ENCODE data around the gene LAMA5.

DNA sequence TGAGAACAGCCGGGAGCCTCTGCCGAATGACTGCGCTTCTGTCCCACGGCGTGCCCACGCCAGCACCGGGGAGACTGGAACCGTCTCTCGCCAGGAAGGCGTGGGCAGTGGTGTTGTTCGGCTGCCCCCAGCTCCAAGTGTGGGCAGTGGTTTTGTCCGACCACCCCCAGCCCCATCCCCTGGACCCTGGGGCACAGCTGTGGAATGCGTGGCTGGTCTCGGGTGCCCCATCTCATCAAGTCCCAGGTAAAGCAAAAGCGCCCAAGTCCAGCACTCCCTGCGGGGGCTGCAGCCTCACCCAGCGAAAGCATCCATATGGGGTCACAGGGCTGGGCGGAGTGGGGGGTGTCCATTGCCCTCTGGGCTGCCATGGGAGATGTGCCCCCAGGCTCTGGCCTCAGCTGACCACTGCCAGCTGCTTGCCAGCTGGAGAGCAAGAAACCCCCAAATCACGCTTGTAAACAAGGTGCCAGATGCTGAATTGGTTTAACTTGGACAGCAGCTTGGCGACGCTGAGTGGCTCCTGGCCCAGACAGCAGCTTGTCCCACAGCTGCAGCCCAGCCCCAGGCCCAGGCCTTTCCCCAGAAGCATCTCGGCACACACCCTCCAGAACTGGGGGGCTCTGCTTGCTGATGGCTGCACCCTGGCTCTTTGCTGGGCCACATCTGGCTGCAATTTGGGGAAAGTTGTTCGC is 35.5 kb upstream of the LAMA5 start:
- TF ChIP-seq POLR2AphosphoS5 (IDR thresholded peaks at IDR 0.05; ENCODE audit: low read depth, low read length) (no peak), SIN3A (IDR thresholded peaks at IDR 0.05; ENCODE audit: borderline replicate concordance, insufficient read depth, low read length) (no peak), TAF1 (IDR thresholded peaks at IDR 0.05; ENCODE audit: borderline replicate concordance, insufficient read depth, low read length) (no peak)
- TF ChIP-seq, protein P1, sequence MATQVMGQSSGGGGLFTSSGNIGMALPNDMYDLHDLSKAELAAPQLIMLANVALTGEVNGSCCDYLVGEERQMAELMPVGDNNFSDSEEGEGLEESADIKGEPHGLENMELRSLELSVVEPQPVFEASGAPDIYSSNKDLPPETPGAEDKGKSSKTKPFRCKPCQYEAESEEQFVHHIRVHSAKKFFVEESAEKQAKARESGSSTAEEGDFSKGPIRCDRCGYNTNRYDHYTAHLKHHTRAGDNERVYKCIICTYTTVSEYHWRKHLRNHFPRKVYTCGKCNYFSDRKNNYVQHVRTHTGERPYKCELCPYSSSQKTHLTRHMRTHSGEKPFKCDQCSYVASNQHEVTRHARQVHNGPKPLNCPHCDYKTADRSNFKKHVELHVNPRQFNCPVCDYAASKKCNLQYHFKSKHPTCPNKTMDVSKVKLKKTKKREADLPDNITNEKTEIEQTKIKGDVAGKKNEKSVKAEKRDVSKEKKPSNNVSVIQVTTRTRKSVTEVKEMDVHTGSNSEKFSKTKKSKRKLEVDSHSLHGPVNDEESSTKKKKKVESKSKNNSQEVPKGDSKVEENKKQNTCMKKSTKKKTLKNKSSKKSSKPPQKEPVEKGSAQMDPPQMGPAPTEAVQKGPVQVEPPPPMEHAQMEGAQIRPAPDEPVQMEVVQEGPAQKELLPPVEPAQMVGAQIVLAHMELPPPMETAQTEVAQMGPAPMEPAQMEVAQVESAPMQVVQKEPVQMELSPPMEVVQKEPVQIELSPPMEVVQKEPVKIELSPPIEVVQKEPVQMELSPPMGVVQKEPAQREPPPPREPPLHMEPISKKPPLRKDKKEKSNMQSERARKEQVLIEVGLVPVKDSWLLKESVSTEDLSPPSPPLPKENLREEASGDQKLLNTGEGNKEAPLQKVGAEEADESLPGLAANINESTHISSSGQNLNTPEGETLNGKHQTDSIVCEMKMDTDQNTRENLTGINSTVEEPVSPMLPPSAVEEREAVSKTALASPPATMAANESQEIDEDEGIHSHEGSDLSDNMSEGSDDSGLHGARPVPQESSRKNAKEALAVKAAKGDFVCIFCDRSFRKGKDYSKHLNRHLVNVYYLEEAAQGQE (IDR thresholded peaks at IDR 0.05; ENCODE audit: insufficient read depth in 1 of 2, low read depth in 2 of 2, low read length in 2 of 2), result no peak

Data from PFSK-1 (cell line).